HL-60 (cell line): ENCODE results near the gene SPTBN5.

ENCODE experiments used
- DNase-seq, 2 experiments: peaks; one replicate each; pipeline ENCODE4 v3.0.0-alpha.2; 2010 to 2020; ENCODE audit warnings: low read depth in 1 of 2, low spot score in 1 of 2
- H3K27ac ChIP-seq: fragments of 250-450 bp; sonication (Bioruptor Pico); replicated peaks from 2 replicates; pipeline ENCODE4 v1.5.1; 2020; ENCODE audit warnings: mild to moderate bottlenecking, moderate library complexity
- H3K27me3 ChIP-seq: fragments of 250-450 bp; sonication (Bioruptor Pico); 2 replicates; pipeline ENCODE4 v1.5.1; 2021; ENCODE audit warnings: mild to moderate bottlenecking, moderate library complexity; ENCODE audit not compliant: insufficient read depth, poor library complexity, severe bottlenecking
- H3K4me3 ChIP-seq: replicated peaks from 2 replicates; pipeline ENCODE4 v1.5.1; 2011; ENCODE audit warnings: mild to moderate bottlenecking, control low read depth, low read length; ENCODE audit not compliant: insufficient read depth
- CTCF ChIP-seq: IDR thresholded peaks from one replicate; pipeline ENCODE4 v1.5.1; 2011; ENCODE audit warnings: low read length, control low read depth, inconsistent platforms; ENCODE audit not compliant: insufficient read depth
- GABPA ChIP-seq: IDR thresholded peaks from 2 replicates; pipeline ENCODE4 v1.6.1; 2012; ENCODE audit warnings: low read depth
- POLR2AphosphoS5 ChIP-seq: IDR thresholded peaks from 2 replicates; pipeline ENCODE4 v1.6.1; 2012; ENCODE audit warnings: low read depth
- REST ChIP-seq: IDR thresholded peaks from 2 replicates; pipeline ENCODE4 v1.6.1; 2012; ENCODE audit warnings: low read depth; ENCODE audit not compliant: insufficient replicate concordance
- SPI1 ChIP-seq: IDR thresholded peaks from 2 replicates; pipeline ENCODE4 v1.6.1; 2012; ENCODE audit warnings: low read depth, mild to moderate bottlenecking, borderline replicate concordance

Gene SPTBN5

GRCh38 chr15:41871175-41871905 lies 22.5 kb downstream of the SPTBN5 start:
- Histone ChIP-seq H3K4me3 (no peak overlapping the region), H3K27me3 (no peaks in the 10 kb centered on the region), H3K27ac (no peak overlapping the region)
- no peak for DNase-seq
- TF ChIP-seq GABPA (no peak), CTCF (no peak), REST (no peak), SPI1 (no peak), POLR2AphosphoS5 (no peak)

- TF ChIP-seq SPI1, result no peak
- TF ChIP-seq REST, result no peak
- no peak for TF ChIP-seq GABPA
- no peak for TF ChIP-seq CTCF
- TF ChIP-seq POLR2AphosphoS5, result no peak
- H3K27ac ChIP-seq, result no peak overlapping the region
- no peak overlapping the region for H3K4me3 ChIP-seq
- DNase-seq, result no peak
- H3K27me3 ChIP-seq, result no peaks in the 10 kb centered on the region
These were observed 23.2 kb downstream of the SPTBN5 start for GRCh38 chr15:41870689-41871081.

GRCh38 chr15:41869770-41870688 lies 23.8 kb downstream of the SPTBN5 start:
- H3K4me3 ChIP-seq, result no peak overlapping the region
- no peak for DNase-seq
- H3K27me3 ChIP-seq, result no peaks in the 10 kb centered on the region
- no peak for TF ChIP-seq CTCF
- no peak for TF ChIP-seq POLR2AphosphoS5
- TF ChIP-seq REST, result no peak
- TF ChIP-seq SPI1, result no peak
- no peak for TF ChIP-seq GABPA
- no peak overlapping the region for H3K27ac ChIP-seq
